ENCODE measurements around the gene SYTL3. TPM values are rescaled to one million over a fixed set of nuclear protein-coding genes. Genes with fewer than 3 reads are reported as not detected.
"Not testable (repeated sequence)": the region's sequence is repeated elsewhere in the genome, so short reads cannot be mapped to it uniquely, and the experiment has no call there.

SYTL3 gene
- total RNA-seq = 1 to 10 TPM; 2.8 to 5.1 (median 3.4) TPM

GRCh38 chr6:158649289-158650143 lies at the start of gene SYTL3:
SYTL3 (plus strand) TSS chr6:158650054; CDS start chr6:158663269, 13,215 bp downstream.
- H3K27me3 ChIP-seq = no peaks in the 10 kb centered on the region
- H3K4me1 ChIP-seq = peaks cover 11% of the 10 kb centered on the region
- DNase-seq (ENCODE audit: low spot score in 2 of 2) = peak in 1 of 2 donors; percentile 75
- no peaks in the 10 kb centered on the region for H3K9me3 ChIP-seq
- H3K36me3 ChIP-seq = no peaks in the 10 kb centered on the region
- no peak within 1 kb of the TSS for H3K4me3 ChIP-seq
- no peak for TF ChIP-seq POLR2AphosphoS5 (IDR thresholded peaks at IDR 0.05)
- TF ChIP-seq CTCF (IDR thresholded peaks at IDR 0.05) = no peak
- TF ChIP-seq EP300 (IDR thresholded peaks at IDR 0.05) = no peak
- TF ChIP-seq POLR2A (IDR thresholded peaks at IDR 0.05) = peak in 1 of 2 donors; percentile 58
- peak within 1 kb of the TSS; percentile 61 for H3K27ac ChIP-seq
- 67% methylated on average over 15 of the region's 15 CpGs for WGBS

GRCh38 chr6:158603261-158604047 lies 46.4 kb upstream of the SYTL3 start:
- H3K36me3 ChIP-seq = peaks cover 59% of the 10 kb centered on the region
- TF ChIP-seq EP300 (IDR thresholded peaks at IDR 0.05) (no peak), CTCF (IDR thresholded peaks at IDR 0.05) (no peak), POLR2A (IDR thresholded peaks at IDR 0.05) (no peak), POLR2AphosphoS5 (IDR thresholded peaks at IDR 0.05) (no peak)
- no peak overlapping the region for H3K27ac ChIP-seq
- H3K27me3 ChIP-seq = no peaks in the 10 kb centered on the region
- no peaks in the 10 kb centered on the region for H3K9me3 ChIP-seq
- no peak for DNase-seq (ENCODE audit: low spot score in 2 of 2)
- H3K4me1 ChIP-seq = no peaks in the 10 kb centered on the region
- no peak overlapping the region for H3K4me3 ChIP-seq
- 73% methylated on average over 15 of the region's 15 CpGs for WGBS

- Histone ChIP-seq H3K36me3 (peaks cover 59% of the 10 kb centered on the region), H3K27ac (no peak overlapping the region), H3K9me3 (no peaks in the 10 kb centered on the region), H3K4me1 (no peaks in the 10 kb centered on the region), H3K27me3 (no peaks in the 10 kb centered on the region), H3K4me3 (no peak overlapping the region)
- DNase-seq (ENCODE audit: low spot score in 2 of 2) = no peak
- TF ChIP-seq POLR2A (IDR thresholded peaks at IDR 0.05) = no peak
- TF ChIP-seq POLR2AphosphoS5 (IDR thresholded peaks at IDR 0.05) = no peak
- WGBS = 88% methylated on average over 6 of the region's 6 CpGs
These were observed 45.8 kb upstream of the SYTL3 start for GRCh38 chr6:158604048-158604406.

GRCh38 chr6:158605266-158605878 lies 44.5 kb upstream of the SYTL3 start:
- H3K27ac ChIP-seq = no peak overlapping the region
- 42% methylated on average over 13 of the region's 13 CpGs for WGBS
- H3K36me3 ChIP-seq = peaks cover 59% of the 10 kb centered on the region
- no peaks in the 10 kb centered on the region for H3K4me1 ChIP-seq
- no peak overlapping the region for H3K4me3 ChIP-seq
- peak; percentile 69 to 81 for TF ChIP-seq CTCF (IDR thresholded peaks at IDR 0.05)
- TF ChIP-seq POLR2A (IDR thresholded peaks at IDR 0.05) = no peak
- H3K27me3 ChIP-seq = no peaks in the 10 kb centered on the region
- no peaks in the 10 kb centered on the region for H3K9me3 ChIP-seq
- DNase-seq (ENCODE audit: low spot score in 2 of 2) = no peak

- peaks cover 61% of the 10 kb centered on the region for H3K36me3 ChIP-seq
- not testable (repeated sequence) for H3K4me1 ChIP-seq; DNase-seq (ENCODE audit: low spot score in 2 of 2); H3K9me3 ChIP-seq; H3K27me3 ChIP-seq; H3K4me3 ChIP-seq; H3K27ac ChIP-seq
- WGBS = 93% methylated on average over 15 of the region's 15 CpGs
These were observed 43.8 kb upstream of the SYTL3 start for GRCh38 chr6:158606011-158606410.

GRCh38 chr6:158606935-158607334 lies 42.9 kb upstream of the SYTL3 start:
- Histone ChIP-seq H3K27ac (no peak overlapping the region), H3K4me1 (no peaks in the 10 kb centered on the region), H3K9me3 (no peaks in the 10 kb centered on the region), H3K4me3 (no peak overlapping the region), H3K27me3 (no peaks in the 10 kb centered on the region), H3K36me3 (peaks cover 64% of the 10 kb centered on the region)
- TF ChIP-seq POLR2A (IDR thresholded peaks at IDR 0.05) (no peak), CTCF (IDR thresholded peaks at IDR 0.05) (no peak), EP300 (IDR thresholded peaks at IDR 0.05) (no peak), POLR2AphosphoS5 (IDR thresholded peaks at IDR 0.05) (no peak)
- no peak for DNase-seq (ENCODE audit: low spot score in 2 of 2)
- 98% methylated on average over 7 of the region's 7 CpGs for WGBS

Measured in suprapubic skin (tissue), 4 donors.